GM12878 (cell line): ENCODE data around the gene EIF2S2. TPM values are rescaled to one million over a fixed set of nuclear protein-coding genes. Genes with fewer than 3 reads are reported as not detected.

Experiments used
- ATAC-seq: fragments of 200-7000 bp; cut with Tn5 transposase; 3 replicates; pipeline ENCODE4 v1.9.1; 2020; ENCODE audit warnings: mild to moderate bottlenecking, moderate library complexity
- BruUV-seq: library from RNA; stranded (reverse); fragments of 400-500 nt; replicated peaks from 2 replicates; lab custom pipeline; 2021; lab: Mats Ljungman, UMichigan
- CTCF ChIA-PET: fragments of 300-600 bp; sonication (Branson Sonifier 250); formaldehyde crosslinking; extraction: SDS; loops from one replicate; lab custom pipeline; 2021; ENCODE audit warnings: inconsistent platforms; lab: Yijun Ruan, JAX
- POLR2A ChIA-PET: fragments of 350-600 bp; formaldehyde crosslinking; extraction: SDS; loops from one replicate; lab custom pipeline; 2021; ENCODE audit warnings: inconsistent platforms; lab: Charles Lee
- RAD21 ChIA-PET: fragments of 300-600 bp; sonication (Branson Sonifier 250); formaldehyde crosslinking; loops from one replicate; lab custom pipeline; 2023; ENCODE audit warnings: antibody characterized with exemption; ENCODE audit not compliant: unreplicated experiment; lab: Charles Lee
- SMC1A ChIA-PET: fragments of 300-600 bp; sonication (Branson Sonifier 250); formaldehyde crosslinking; loops from one replicate; lab custom pipeline; 2023; ENCODE audit not compliant: unreplicated experiment, uncharacterized antibody; lab: Charles Lee
- DNase-seq: peaks from one replicate; pipeline ENCODE4 v3.0.0-alpha.2; 2011; ENCODE audit warnings: low read depth, low spot score
- FAIRE-seq: peaks from 3 replicates; lab custom pipeline; 2011; peaks lifted over from hg19 to GRCh38; lab: Jason Lieb, UNC
- H2AFZ ChIP-seq: 2 replicates; pipeline ENCODE4 v1.6.0; 2011; ENCODE audit warnings: low read depth, low read length, control low read depth; ENCODE audit not compliant: control insufficient read depth
- H3K27ac ChIP-seq: 2 replicates; pipeline ENCODE4 v1.5.1; 2011; ENCODE audit warnings: control low read depth; ENCODE audit not compliant: control insufficient read depth, insufficient read depth
- H3K27me3 ChIP-seq, 2 experiments: replicated peaks in 1 of 2; 2 replicates each; pipeline versions ENCODE4 v1.6.0 to v1.6.1; 2011; ENCODE audit warnings: low read length in 1 of 2; ENCODE audit not compliant: control insufficient read depth in 2 of 2, insufficient read depth in 2 of 2
- H3K36me3 ChIP-seq, 2 experiments: 2 replicates each; pipeline ENCODE4 v1.5.1; 2011; ENCODE audit warnings: low read length in 1 of 2; ENCODE audit not compliant: control insufficient read depth in 2 of 2, insufficient read depth in 2 of 2
- H3K4me1 ChIP-seq: 2 replicates; pipeline ENCODE4 v1.6.1; 2011; ENCODE audit warnings: mild to moderate bottlenecking, low read length, moderate library complexity, mixed read lengths; ENCODE audit not compliant: control insufficient read depth, insufficient read depth
- H3K4me2 ChIP-seq: 2 replicates; pipeline ENCODE4 v1.6.0; 2011; ENCODE audit warnings: control low read depth; ENCODE audit not compliant: control insufficient read depth, insufficient read depth
- H3K4me3 ChIP-seq: fragments of 200-600 bp; sonication (generic); 2 replicates; pipeline ENCODE4 v1.5.1; 2016
- H3K79me2 ChIP-seq: 2 replicates; pipeline ENCODE4 v1.6.0; 2011; ENCODE audit warnings: low read length; ENCODE audit not compliant: control insufficient read depth, insufficient read depth
- H3K9ac ChIP-seq: 2 replicates; pipeline ENCODE4 v1.8.0; 2011; ENCODE audit warnings: low read length, control low read depth, mixed read lengths; ENCODE audit not compliant: control insufficient read depth, insufficient read depth
- H3K9me3 ChIP-seq: replicated peaks from 3 replicates; pipeline ENCODE4 v1.5.1; 2011; ENCODE audit warnings: mild to moderate bottlenecking, low read length; ENCODE audit not compliant: control insufficient read depth, insufficient read depth
- H4K20me1 ChIP-seq: 2 replicates; pipeline ENCODE4 v1.6.0; 2011; ENCODE audit not compliant: control insufficient read depth, insufficient read depth
- GATAD2B ChIP-seq: fragments of 450-650 bp; conservative IDR thresholded peaks from 2 replicates; pipeline ENCODE4 v1.6.1; 2017; ENCODE audit warnings: low read depth, mild to moderate bottlenecking, moderate library complexity
- MEF2B ChIP-seq: fragments of 450-650 bp; IDR thresholded peaks from 2 replicates; pipeline ENCODE4 v1.6.1; 2018; ENCODE audit warnings: mild to moderate bottlenecking, moderate library complexity; ENCODE audit not compliant: partially characterized antibody, poor library complexity, severe bottlenecking
- MTA3 ChIP-seq: IDR thresholded peaks from 2 replicates; pipeline ENCODE4 v1.6.1; 2012; ENCODE audit warnings: low read length, inconsistent platforms, borderline replicate concordance
- NFYB ChIP-seq: IDR thresholded peaks from 2 replicates; pipeline ENCODE4 v1.6.1; 2011; ENCODE audit warnings: low read depth, mild to moderate bottlenecking, low read length, improper control_type of control experiment, moderate library complexity; ENCODE audit not compliant: insufficient read depth
- PKNOX1 ChIP-seq: fragments of 450-650 bp; IDR thresholded peaks from 2 replicates; pipeline ENCODE4 v1.6.1; 2016; ENCODE audit warnings: mild to moderate bottlenecking
- POLR2A ChIP-seq: IDR thresholded peaks from 2 replicates; pipeline ENCODE4 v1.6.1; 2011; ENCODE audit warnings: low read depth, mild to moderate bottlenecking, low read length
- POU2F2 ChIP-seq: IDR thresholded peaks from 3 replicates; pipeline ENCODE4 v1.6.1; 2011; ENCODE audit warnings: low read depth, mild to moderate bottlenecking, low read length, borderline replicate concordance
- RELB ChIP-seq: fragments of 450-650 bp; IDR thresholded peaks from 2 replicates; pipeline ENCODE4 v1.6.1; 2017; ENCODE audit warnings: low read depth, mild to moderate bottlenecking, moderate library complexity
- SKIL ChIP-seq: fragments of 450-650 bp; IDR thresholded peaks from 2 replicates; pipeline ENCODE4 v1.6.1; 2017; ENCODE audit warnings: mild to moderate bottlenecking, low read depth, inconsistent platforms; ENCODE audit not compliant: poor library complexity, severe bottlenecking
- WGBS: methylation state at CpG from one replicate; pipeline ENCODE4 v1.1.6; 2016; ENCODE audit warnings: low lambda C conversion rate; ENCODE audit not compliant: insufficient replicate concordance, insufficient coverage; ENCODE audit errors: missing lambda C conversion rate; 5-methylcytosine and 5-hydroxymethylcytosine counted together
- in situ Hi-C: fragments of 300-500 bp; cut with MboI; formaldehyde crosslinking; loops from 9 replicates; pipeline ENCODE4 v1.14.3; 2018; ENCODE audit warnings: mixed read lengths
- intact Hi-C: fragments of 100-400 bp; cut with micrococcal nuclease; formaldehyde crosslinking; loops from one replicate; pipeline ENCODE4 v1.14.2; 2022; ENCODE audit not compliant: unreplicated experiment
- polyA plus RNA-seq, 11 experiments: library from polyadenylated mRNA; depleted of rRNA in 4 of 11; unstranded in 6 of 11; stranded (reverse) in 5 of 11; fragments of >200 nt; fragmentation: Nextera tagmentation in 4 of 11; fragmentation: Illumina TruSeq in 1 of 11; extraction: Ambion mirVana in 4 of 11; extraction: Trizol in 1 of 11; gene quantifications; 1 replicate in 1 of 11; 2 replicates in 10 of 11; pipeline versions ENCODE4 v1.2.1 to v1.2.3, GENCODE V29; 2011 to 2016; ENCODE audit warnings: inconsistent platforms in 2 of 11, missing spikeins in 2 of 11, low read depth in 1 of 11
- total RNA-seq, 4 experiments: library from RNA; depleted of rRNA in 3 of 4; stranded (reverse); fragments of >200 nt in 3 of 4; fragmentation: Illumina TruSeq in 1 of 4; extraction: Trizol in 1 of 4; gene quantifications; 2 replicates each; pipeline versions ENCODE4 v1.2.1 to v1.2.3, GENCODE V29; 2013 to 2021

EIF2S2 gene
- total and polyA plus RNA-seq, 10 of the 15 experiments (the other 5 are each of a cell fraction or from before 2014, with no cell fraction given): 60.2 to 153 (median 84.3) TPM

- peak; percentile 21 for TF ChIP-seq SKIL
- TF ChIP-seq PKNOX1: peak; percentile 38; the same call in 1 of the 2 replicates
- peak; percentile 20; the same call in 1 of the 2 replicates for TF ChIP-seq GATAD2B
These were observed 1.1 kb downstream of the EIF2S2 start (continued) for GRCh38 chr20:34110745-34111641.

- RAD21 ChIA-PET: no interaction called here
- TF ChIP-seq POLR2A (peak; percentile 38; the same call in 1 of the 2 replicates), RELB (0 out of 2 replicates have a peak, but pooled peaks have one; percentile 6), MEF2B (no peak), POU2F2 (0 out of 3 replicates have a peak, but pooled peaks have one; percentile 14), NFYB (no peak), MTA3 (0 out of 2 replicates have a peak, but pooled peaks have one; percentile 15)
- TF ChIP-seq, all 136 proteins: peak for 4
- no peaks in the 10 kb centered on the region for H3K27me3 ChIP-seq
- CTCF ChIA-PET: no interaction called here
- peak overlapping the region; percentile 100 for H3K9ac ChIP-seq
- H3K79me2 ChIP-seq: peaks cover 68% of the 10 kb centered on the region
- H3K36me3 ChIP-seq: peaks cover under 1 to 13% of the 10 kb centered on the region in 2 experiments; a peak in 3 of 4 replicates
- FAIRE-seq (no peak), ATAC-seq (no peak), DNase-seq (no peak)
- intact Hi-C loops (loop anchor here (5.0 kb wide), 1 partner anchor 118 kb away; the partner anchor contains the start of gene RALY), in situ Hi-C loops (no loop called here)
- no peak overlapping the region for H2AFZ ChIP-seq
- H4K20me1 ChIP-seq: peaks cover 7% of the 10 kb centered on the region
- no TSS peak for BruUV-seq
- H3K4me2 ChIP-seq: peak overlapping the region; percentile 92
- H3K9me3 ChIP-seq: no peaks in the 10 kb centered on the region
- SMC1A ChIA-PET: interaction anchor here (1.1 to 2.7 kb wide), 3 partner anchors 15 to 248 kb away, joined by 4 to 10 read pairs (median 4); no protein-coding TSS in a partner anchor
- POLR2A ChIA-PET: interaction anchor here (0.7 kb wide), 2 partner anchors 630 to 1159 kb away, joined by 5 to 7 read pairs; no protein-coding TSS in a partner anchor
- H3K4me3 ChIP-seq: peak overlapping the region; percentile 84
- peak overlapping the region; percentile 50 for H3K27ac ChIP-seq
- 58% methylated on average over 10 of the region's 10 CpGs for WGBS
- peaks cover 9% of the 10 kb centered on the region for H3K4me1 ChIP-seq
These were observed 1.9 kb downstream of the EIF2S2 start for GRCh38 chr20:34110025-34110744.
